RWPE1 (cell line): ENCODE results near the gene DYNC1H1.
A peak's percentile ranks its signal among the peaks of the same experiment; 100 is the strongest.
"Not testable (repeated sequence)": the region's sequence is repeated elsewhere in the genome, so short reads cannot be mapped to it uniquely, and the experiment has no call there.

Experiments used
- CTCF ChIA-PET: fragments of 350-600 bp; sonication (Branson Sonifier 250); formaldehyde crosslinking; extraction: SDS; loops from one replicate; lab custom pipeline; 2021; lab: Yijun Ruan, JAX
- POLR2A ChIA-PET: fragments of 400-600 bp; formaldehyde crosslinking; extraction: SDS; loops from one replicate; lab custom pipeline; 2020; ENCODE audit warnings: antibody characterized with exemption; ENCODE audit not compliant: low non-redundant PET; lab: Yijun Ruan, JAX
- DNase-seq: peaks from one replicate; pipeline ENCODE4 v3.0.0; 2012; ENCODE audit warnings: low spot score
- H3K27ac ChIP-seq: fragments of 450-650 bp; 2 replicates; pipeline ENCODE4 v1.5.1; 2017
- CTCF ChIP-seq: fragments of 450-650 bp; conservative IDR thresholded peaks from 2 replicates; pipeline ENCODE4 v1.5.1; 2017; ENCODE audit warnings: low read depth, mild to moderate bottlenecking

DYNC1H1 gene

GRCh38 chr14:102066041-102066451 is 101.7 kb downstream of the DYNC1H1 start:
- no peak overlapping the region for H3K27ac ChIP-seq
- CTCF ChIA-PET = interaction anchor here (0.8 to 0.9 kb wide), 3 partner anchors 25 to 118 kb away, joined by 3 to 4 read pairs (median 3); no protein-coding TSS in a partner anchor
- POLR2A ChIA-PET = no interaction called here
- DNase-seq = no peak
- TF ChIP-seq CTCF = no peak

- TF ChIP-seq CTCF = no peak
- ChIA-PET POLR2A (no interaction called here), CTCF (interaction anchor here (1.1 kb wide), 1 partner anchor 25 kb away, joined by 3 read pairs; no protein-coding TSS in a partner anchor)
- DNase-seq = no peak
- H3K27ac ChIP-seq = peak overlapping the region; percentile 63
Observed at GRCh38 chr14:102071283-102071998, 107.1 kb downstream of the DYNC1H1 start.

GRCh38 chr14:102074415-102074964 is 110.1 kb downstream of the DYNC1H1 start:
- no peak for TF ChIP-seq CTCF
- no peak for DNase-seq
- no peak overlapping the region for H3K27ac ChIP-seq
- CTCF ChIA-PET = interaction anchor here (0.6 to 0.7 kb wide), 2 partner anchors 10 to 126 kb away, joined by 3 to 5 read pairs; no protein-coding TSS in a partner anchor
- POLR2A ChIA-PET = no interaction called here

GRCh38 chr14:102075155-102075554 is 110.8 kb downstream of the DYNC1H1 start:
- CTCF ChIA-PET = no interaction called here
- no peak for DNase-seq

GRCh38 chr14:102077382-102077709 is 113.0 kb downstream of the DYNC1H1 start:
- ChIA-PET POLR2A (no interaction called here), CTCF (interaction anchor here (1.0 kb wide), 1 partner anchor 19 kb away, joined by 3 read pairs; no protein-coding TSS in a partner anchor)
- no peak for TF ChIP-seq CTCF
- no peak for DNase-seq
- H3K27ac ChIP-seq = peak overlapping the region; percentile 51

More at GRCh38 chr14:102075155-102075554, 110.8 kb downstream of the DYNC1H1 start:
- peak overlapping the region; percentile 42 for H3K27ac ChIP-seq
- POLR2A ChIA-PET = no interaction called here
- TF ChIP-seq CTCF = no peak

GRCh38 chr14:102078361-102078791 is 114.0 kb downstream of the DYNC1H1 start:
- H3K27ac ChIP-seq = peak overlapping the region; percentile 51
- DNase-seq, POLR2A ChIA-PET: not testable (repeated sequence)
- CTCF ChIA-PET = interaction anchor here (0.6 kb wide), 1 partner anchor 130 kb away, joined by 3 read pairs; no protein-coding TSS in a partner anchor
